ENCODE results near the gene IQCH. TPM values are rescaled to one million over a fixed set of nuclear protein-coding genes. Genes with fewer than 3 reads are reported as not detected.

The IQCH gene
- polyA plus RNA-seq, 2 of the 4 experiments (the other 2 are of a cell fraction): 1.5 to 3.8 TPM

DNA sequence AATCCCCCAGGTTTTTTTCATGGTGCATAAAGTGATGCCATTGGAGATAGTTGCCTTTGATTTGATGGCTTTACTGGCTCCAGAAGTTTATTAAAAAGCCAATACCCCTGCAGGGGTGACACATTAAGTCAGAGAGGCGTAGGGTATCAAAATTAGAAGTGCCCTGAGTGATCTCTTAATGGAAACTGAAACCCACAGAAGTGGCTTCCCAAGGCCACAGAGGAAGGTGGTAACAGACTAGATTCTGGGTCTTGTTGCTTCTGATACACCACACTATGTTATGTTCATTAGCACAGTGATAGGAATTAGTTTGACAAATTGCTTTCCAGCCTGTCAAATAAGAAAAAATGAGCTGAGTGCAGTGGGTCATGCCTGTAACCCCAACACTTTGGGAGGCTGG, 112.3 kb downstream of the IQCH start:
- no peak for TF ChIP-seq HOXA7 (CRISPR knock-in tag; IDR thresholded peaks at IDR 0.05)
- TF ChIP-seq, protein P1, sequence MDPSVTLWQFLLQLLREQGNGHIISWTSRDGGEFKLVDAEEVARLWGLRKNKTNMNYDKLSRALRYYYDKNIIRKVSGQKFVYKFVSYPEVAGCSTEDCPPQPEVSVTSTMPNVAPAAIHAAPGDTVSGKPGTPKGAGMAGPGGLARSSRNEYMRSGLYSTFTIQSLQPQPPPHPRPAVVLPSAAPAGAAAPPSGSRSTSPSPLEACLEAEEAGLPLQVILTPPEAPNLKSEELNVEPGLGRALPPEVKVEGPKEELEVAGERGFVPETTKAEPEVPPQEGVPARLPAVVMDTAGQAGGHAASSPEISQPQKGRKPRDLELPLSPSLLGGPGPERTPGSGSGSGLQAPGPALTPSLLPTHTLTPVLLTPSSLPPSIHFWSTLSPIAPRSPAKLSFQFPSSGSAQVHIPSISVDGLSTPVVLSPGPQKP (IDR thresholded peaks at IDR 0.05; ENCODE audit: low read depth, low read length): no peak
- TF ChIP-seq KDM1A (IDR thresholded peaks at IDR 0.05; ENCODE audit: low read depth): no peak
- TF ChIP-seq HEYL (CRISPR knock-in tag; IDR thresholded peaks at IDR 0.05): no peak
- TF ChIP-seq RFX5 (IDR thresholded peaks at IDR 0.05): no peak
- no peak for TF ChIP-seq EP300 (IDR thresholded peaks at IDR 0.05)
- TF ChIP-seq POLR2A (IDR thresholded peaks at IDR 0.05; ENCODE audit: low read length): no peak
- no peak for TF ChIP-seq ZNF302 (CRISPR knock-in tag; IDR thresholded peaks at IDR 0.05)
- no peak for TF ChIP-seq EHF (CRISPR knock-in tag; IDR thresholded peaks at IDR 0.05)
- no peak for TF ChIP-seq CBX2 (IDR thresholded peaks at IDR 0.05; ENCODE audit: borderline replicate concordance, low read depth)
- TF ChIP-seq RARB (CRISPR knock-in tag; IDR thresholded peaks at IDR 0.05): no peak
- no peak for TF ChIP-seq HDAC2 (IDR thresholded peaks at IDR 0.05)
- Histone ChIP-seq H3K4me3 (no peak overlapping the region), H3K9me3 (no peaks in the 10 kb centered on the region), H3K27ac (no peak overlapping the region), H3K4me2 (no peak overlapping the region), H3K4me1 (no peaks in the 10 kb centered on the region)
- no peak for ATAC-seq
- 50% methylated on average over 1 of the region's 1 CpG for WGBS (ENCODE audit: missing lambda C conversion rate)
- CTCF ChIA-PET: interaction anchor here (1.2 to 1.4 kb wide), 2 partner anchors 10 to 19 kb away, joined by 3 to 5 read pairs; no protein-coding TSS in a partner anchor
- DNase-seq (ENCODE audit: low read depth in 1 of 2, low spot score in 1 of 2): no peak
- POLR2A ChIA-PET: no interaction called here
- FAIRE-seq: no peak

DNA sequence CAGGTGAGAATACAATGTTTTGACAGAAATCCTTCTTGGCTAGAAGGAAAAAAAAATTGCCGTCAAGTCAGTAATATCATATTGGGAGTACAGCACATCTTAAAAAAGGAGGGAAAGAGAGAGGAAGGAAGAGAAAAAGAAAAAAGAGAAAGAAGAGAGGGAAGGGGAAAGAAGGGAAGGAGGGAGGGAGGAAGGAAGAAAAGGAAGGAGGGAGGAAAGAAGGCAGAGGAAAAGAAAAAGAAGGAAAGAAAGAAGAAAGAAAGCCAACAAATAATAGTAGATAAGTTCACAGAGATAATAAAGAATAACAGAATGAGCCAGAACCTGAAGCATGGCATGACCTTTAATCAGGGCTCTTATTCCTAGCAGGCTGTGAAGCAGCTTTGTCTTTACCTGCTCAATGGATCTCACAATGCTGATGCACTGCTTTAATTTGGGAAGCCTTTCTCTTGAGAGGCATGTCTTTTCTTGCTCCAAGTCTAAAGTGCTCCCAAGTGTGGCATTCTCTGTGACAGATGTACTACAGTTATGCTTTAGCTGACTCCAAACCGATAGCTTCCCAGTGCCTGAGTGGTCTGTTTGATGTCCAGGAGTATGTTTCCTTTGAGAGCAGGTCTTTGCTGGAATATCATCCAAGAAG, 114.9 kb downstream of the IQCH start:
- Histone ChIP-seq H3K4me1 (no peaks in the 10 kb centered on the region), H3K27ac (no peak overlapping the region), H3K9me3 (no peaks in the 10 kb centered on the region), H3K4me3 (no peak overlapping the region), H3K4me2 (no peak overlapping the region)
- ATAC-seq (no peak), FAIRE-seq (no peak), DNase-seq (ENCODE audit: low read depth in 1 of 2, low spot score in 1 of 2) (no peak)
- ChIA-PET POLR2A (no interaction called here), CTCF (interaction anchor here (1.0 to 1.8 kb wide), 2 partner anchors 9 to 64 kb away, joined by 3 to 6 read pairs; no protein-coding TSS in a partner anchor)
- TF ChIP-seq JUN (IDR thresholded peaks at IDR 0.05): no peak
- no peak for TF ChIP-seq EHF (CRISPR knock-in tag; IDR thresholded peaks at IDR 0.05)
- TF ChIP-seq CHD2 (IDR thresholded peaks at IDR 0.05; ENCODE audit: low read length, partially characterized antibody): no peak
- TF ChIP-seq ZC3H11A (IDR thresholded peaks at IDR 0.05): no peak
- TF ChIP-seq, protein P2, sequence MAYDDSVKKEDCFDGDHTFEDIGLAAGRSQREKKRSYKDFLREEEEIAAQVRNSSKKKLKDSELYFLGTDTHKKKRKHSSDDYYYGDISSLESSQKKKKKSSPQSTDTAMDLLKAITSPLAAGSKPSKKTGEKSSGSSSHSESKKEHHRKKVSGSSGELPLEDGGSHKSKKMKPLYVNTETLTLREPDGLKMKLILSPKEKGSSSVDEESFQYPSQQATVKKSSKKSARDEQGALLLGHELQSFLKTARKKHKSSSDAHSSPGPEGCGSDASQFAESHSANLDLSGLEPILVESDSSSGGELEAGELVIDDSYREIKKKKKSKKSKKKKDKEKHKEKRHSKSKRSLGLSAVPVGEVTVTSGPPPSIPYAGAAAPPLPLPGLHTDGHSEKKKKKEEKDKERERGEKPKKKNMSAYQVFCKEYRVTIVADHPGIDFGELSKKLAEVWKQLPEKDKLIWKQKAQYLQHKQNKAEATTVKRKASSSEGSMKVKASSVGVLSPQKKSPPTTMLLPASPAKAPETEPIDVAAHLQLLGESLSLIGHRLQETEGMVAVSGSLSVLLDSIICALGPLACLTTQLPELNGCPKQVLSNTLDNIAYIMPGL (CRISPR knock-in tag; IDR thresholded peaks at IDR 0.05; ENCODE audit: borderline replicate concordance): no peak
- TF ChIP-seq ZNF302 (CRISPR knock-in tag; IDR thresholded peaks at IDR 0.05): no peak
- WGBS (ENCODE audit: missing lambda C conversion rate): 93% methylated on average over 2 of the region's 2 CpGs

DNA sequence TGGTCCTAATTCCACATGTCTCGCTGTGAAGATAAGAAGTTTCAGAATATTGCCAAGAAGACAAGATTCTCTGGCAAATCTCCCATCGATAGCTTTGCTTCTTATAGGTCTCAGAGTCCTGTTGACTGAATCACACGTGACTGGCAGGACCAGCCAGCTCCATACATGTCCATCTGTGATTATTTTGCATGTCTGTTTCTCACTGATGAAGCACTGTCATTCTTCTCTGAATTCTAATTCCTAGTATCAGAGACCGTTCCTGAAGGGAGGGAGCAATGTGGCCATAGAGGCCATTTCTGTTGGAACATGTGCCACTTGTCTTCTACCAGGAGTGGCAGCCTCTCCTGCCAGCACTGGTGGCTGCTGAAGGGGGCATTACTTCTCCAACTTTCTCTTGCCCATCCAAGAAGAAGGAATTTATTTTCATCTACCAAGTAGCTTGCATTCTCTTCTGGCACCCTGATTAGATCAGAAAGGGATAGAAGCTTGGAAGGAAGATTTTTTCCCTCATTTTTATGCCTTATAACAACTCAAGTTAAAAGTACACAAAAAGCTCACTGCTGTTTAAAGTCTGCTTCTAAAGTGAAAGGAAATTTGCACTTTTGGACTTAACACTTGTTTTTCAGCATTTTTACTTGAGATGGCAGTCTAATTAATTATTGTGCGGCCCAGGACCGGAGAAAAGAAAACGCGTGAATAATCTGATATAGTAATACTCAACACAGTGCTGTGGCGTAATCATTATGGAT, 115.8 kb downstream of the IQCH start:
- ATAC-seq (no peak), DNase-seq (ENCODE audit: low read depth in 1 of 2, low spot score in 1 of 2) (no peak), FAIRE-seq (peak; percentile 73)
- H3K9me3 ChIP-seq: no peaks in the 10 kb centered on the region
- no peak overlapping the region for H3K4me2 ChIP-seq
- H3K4me1 ChIP-seq: no peaks in the 10 kb centered on the region
- no peak overlapping the region for H3K27ac ChIP-seq
- no peak overlapping the region for H3K4me3 ChIP-seq
- POLR2A ChIA-PET: no interaction called here
- 81% methylated on average over 9 of the region's 9 CpGs for WGBS (ENCODE audit: missing lambda C conversion rate)
- CTCF ChIA-PET: interaction anchor here (1.0 kb wide), 1 partner anchor 63 kb away, joined by 3 read pairs; no protein-coding TSS in a partner anchor
- TF ChIP-seq CEBPB (IDR thresholded peaks at IDR 0.05): no peak
- no peak for TF ChIP-seq KDM1A (IDR thresholded peaks at IDR 0.05; ENCODE audit: low read depth)
- TF ChIP-seq POLR2AphosphoS2 (conservative IDR thresholded peaks at IDR 0.05; ENCODE audit: low read length): no peak
- no peak for TF ChIP-seq NPAS2 (CRISPR knock-in tag; IDR thresholded peaks at IDR 0.05; ENCODE audit: borderline replicate concordance)
- TF ChIP-seq ZC3H11A (IDR thresholded peaks at IDR 0.05): no peak
- TF ChIP-seq, protein P1 (IDR thresholded peaks at IDR 0.05; ENCODE audit: low read depth, low read length): no peak
- TF ChIP-seq, protein P3, sequence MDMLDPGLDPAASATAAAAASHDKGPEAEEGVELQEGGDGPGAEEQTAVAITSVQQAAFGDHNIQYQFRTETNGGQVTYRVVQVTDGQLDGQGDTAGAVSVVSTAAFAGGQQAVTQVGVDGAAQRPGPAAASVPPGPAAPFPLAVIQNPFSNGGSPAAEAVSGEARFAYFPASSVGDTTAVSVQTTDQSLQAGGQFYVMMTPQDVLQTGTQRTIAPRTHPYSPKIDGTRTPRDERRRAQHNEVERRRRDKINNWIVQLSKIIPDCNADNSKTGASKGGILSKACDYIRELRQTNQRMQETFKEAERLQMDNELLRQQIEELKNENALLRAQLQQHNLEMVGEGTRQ (IDR thresholded peaks at IDR 0.05): no peak
- TF ChIP-seq HDAC2 (IDR thresholded peaks at IDR 0.05): no peak
- TF ChIP-seq RARB (CRISPR knock-in tag; IDR thresholded peaks at IDR 0.05): no peak
- TF ChIP-seq HOXB13 (CRISPR knock-in tag; IDR thresholded peaks at IDR 0.05; ENCODE audit: low read depth): no peak
- no peak for TF ChIP-seq EHF (CRISPR knock-in tag; IDR thresholded peaks at IDR 0.05)
- TF ChIP-seq, protein P4, sequence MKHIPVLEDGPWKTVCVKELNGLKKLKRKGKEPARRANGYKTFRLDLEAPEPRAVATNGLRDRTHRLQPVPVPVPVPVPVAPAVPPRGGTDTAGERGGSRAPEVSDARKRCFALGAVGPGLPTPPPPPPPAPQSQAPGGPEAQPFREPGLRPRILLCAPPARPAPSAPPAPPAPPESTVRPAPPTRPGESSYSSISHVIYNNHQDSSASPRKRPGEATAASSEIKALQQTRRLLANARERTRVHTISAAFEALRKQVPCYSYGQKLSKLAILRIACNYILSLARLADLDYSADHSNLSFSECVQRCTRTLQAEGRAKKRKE (CRISPR knock-in tag; IDR thresholded peaks at IDR 0.05; ENCODE audit: low read depth): no peak
- no peak for TF ChIP-seq CBX8 (IDR thresholded peaks at IDR 0.05)

All from A549 (cell line).